Measurements from ENCODE around the gene KDSR.

- no peak for TF ChIP-seq CTCF (IDR thresholded peaks at IDR 0.05)
- no peak for TF ChIP-seq POLR2A (IDR thresholded peaks at IDR 0.05)
Observed at GRCh38 chr18:63377275-63377980, 10.4 kb upstream of the KDSR start.
